Measurements from ENCODE around the gene PPP6R2. TPM values are rescaled to one million over a fixed set of nuclear protein-coding genes. Genes with fewer than 3 reads are reported as not detected.

The PPP6R2 gene
- total RNA-seq, 1 donor from 2014 or later, result 87.9 TPM

DNA sequence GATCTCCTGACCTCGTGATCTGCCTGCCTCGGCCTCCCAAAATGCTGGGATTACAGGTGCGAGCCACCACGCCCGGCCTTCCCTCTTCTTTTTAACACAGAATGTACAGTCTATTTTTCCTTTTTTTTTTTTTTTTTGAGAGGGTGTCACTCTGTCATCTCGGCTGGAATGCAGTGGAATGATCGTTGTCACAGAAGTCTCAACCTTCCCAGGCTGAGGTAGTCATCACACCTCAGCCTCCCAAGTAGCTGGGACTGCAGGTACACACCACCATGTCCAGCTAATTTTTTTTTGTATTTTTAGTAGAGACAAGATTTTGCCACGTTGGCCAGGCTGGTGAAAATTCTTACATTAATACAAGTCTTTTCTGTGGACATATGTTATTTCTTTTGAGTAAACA is 13.1 kb downstream of the PPP6R2 start:
- H3K36me3 Mint-ChIP-seq (ENCODE audit: insufficient read depth), result peaks cover 9% of the 10 kb centered on the region
- DNase-seq (ENCODE audit: low spot score, unreplicated experiment), result no peak
- no peaks in the 10 kb centered on the region for H3K9me3 Mint-ChIP-seq (ENCODE audit: low read depth)
- H3K27me3 Mint-ChIP-seq, result no peaks in the 10 kb centered on the region
- H3K4me3 Mint-ChIP-seq (ENCODE audit: low read depth), result no peak overlapping the region
- no peak overlapping the region for H3K27ac Mint-ChIP-seq
- TF ChIP-seq, protein P1, sequence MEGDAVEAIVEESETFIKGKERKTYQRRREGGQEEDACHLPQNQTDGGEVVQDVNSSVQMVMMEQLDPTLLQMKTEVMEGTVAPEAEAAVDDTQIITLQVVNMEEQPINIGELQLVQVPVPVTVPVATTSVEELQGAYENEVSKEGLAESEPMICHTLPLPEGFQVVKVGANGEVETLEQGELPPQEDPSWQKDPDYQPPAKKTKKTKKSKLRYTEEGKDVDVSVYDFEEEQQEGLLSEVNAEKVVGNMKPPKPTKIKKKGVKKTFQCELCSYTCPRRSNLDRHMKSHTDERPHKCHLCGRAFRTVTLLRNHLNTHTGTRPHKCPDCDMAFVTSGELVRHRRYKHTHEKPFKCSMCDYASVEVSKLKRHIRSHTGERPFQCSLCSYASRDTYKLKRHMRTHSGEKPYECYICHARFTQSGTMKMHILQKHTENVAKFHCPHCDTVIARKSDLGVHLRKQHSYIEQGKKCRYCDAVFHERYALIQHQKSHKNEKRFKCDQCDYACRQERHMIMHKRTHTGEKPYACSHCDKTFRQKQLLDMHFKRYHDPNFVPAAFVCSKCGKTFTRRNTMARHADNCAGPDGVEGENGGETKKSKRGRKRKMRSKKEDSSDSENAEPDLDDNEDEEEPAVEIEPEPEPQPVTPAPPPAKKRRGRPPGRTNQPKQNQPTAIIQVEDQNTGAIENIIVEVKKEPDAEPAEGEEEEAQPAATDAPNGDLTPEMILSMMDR (IDR thresholded peaks at IDR 0.05; ENCODE audit: unreplicated experiment), result no peak
- H3K4me1 Mint-ChIP-seq (ENCODE audit: low read depth), result no peaks in the 10 kb centered on the region

DNA sequence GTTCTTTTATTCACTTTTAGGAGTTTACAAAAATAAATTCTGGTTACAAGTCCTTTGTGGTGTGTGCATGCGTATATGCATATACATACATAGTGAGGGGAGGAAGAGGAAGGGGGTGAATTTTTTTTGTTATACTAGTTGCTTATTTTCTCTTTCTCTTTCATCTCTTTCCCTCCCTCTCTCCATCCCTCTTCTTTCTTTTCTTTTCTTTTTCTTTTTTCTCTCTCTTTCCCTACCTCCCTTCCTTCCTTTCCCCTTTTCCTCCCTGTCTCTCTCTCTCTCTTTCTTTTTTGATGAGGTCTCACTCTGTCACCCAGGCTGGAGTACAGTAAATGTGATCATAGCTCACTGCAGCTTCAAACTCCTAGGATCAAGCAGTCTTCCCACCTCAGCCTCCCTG is 14.1 kb downstream of the PPP6R2 start:
- H3K4me3 Mint-ChIP-seq (ENCODE audit: low read depth), result no peak overlapping the region
- H3K9me3 Mint-ChIP-seq (ENCODE audit: low read depth), result no peaks in the 10 kb centered on the region
- DNase-seq (ENCODE audit: low spot score, unreplicated experiment), result no peak
- H3K27ac Mint-ChIP-seq, result peak overlapping the region; percentile 71
- TF ChIP-seq, protein P1 (IDR thresholded peaks at IDR 0.05; ENCODE audit: unreplicated experiment), result no peak
- H3K36me3 Mint-ChIP-seq (ENCODE audit: insufficient read depth), result peaks cover 9% of the 10 kb centered on the region
- no peaks in the 10 kb centered on the region for H3K27me3 Mint-ChIP-seq
- peaks cover 2% of the 10 kb centered on the region for H3K4me1 Mint-ChIP-seq (ENCODE audit: low read depth)

DNA sequence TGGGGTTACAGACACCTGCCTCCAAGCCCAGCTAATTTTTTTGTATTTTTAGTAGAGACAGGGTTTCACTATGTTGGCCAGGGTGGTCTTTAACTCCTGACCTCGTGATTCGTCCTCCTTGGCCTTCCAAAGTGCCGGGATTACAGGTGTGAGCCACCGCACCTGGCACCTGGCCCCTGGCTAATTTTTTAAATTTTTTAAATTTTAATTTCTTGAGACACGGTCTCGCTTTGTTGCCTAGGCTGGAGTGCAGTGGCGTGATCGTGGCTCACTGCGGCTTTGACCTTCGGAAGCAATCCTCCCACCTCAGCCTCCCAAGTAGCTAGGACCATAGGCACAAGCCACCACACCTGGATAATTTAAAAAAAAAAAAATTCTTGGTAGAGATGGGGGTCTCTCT is 14.6 kb downstream of the PPP6R2 start:
- Mint-ChIP-seq H3K4me1 (ENCODE audit: low read depth) (peaks cover 2% of the 10 kb centered on the region), H3K27me3 (no peaks in the 10 kb centered on the region), H3K4me3 (ENCODE audit: low read depth) (no peak overlapping the region), H3K27ac (no peak overlapping the region), H3K36me3 (ENCODE audit: insufficient read depth) (peaks cover 9% of the 10 kb centered on the region), H3K9me3 (ENCODE audit: low read depth) (no peaks in the 10 kb centered on the region)
- no peak for DNase-seq (ENCODE audit: low spot score, unreplicated experiment)
- TF ChIP-seq, protein P1 (IDR thresholded peaks at IDR 0.05; ENCODE audit: unreplicated experiment), result no peak

DNA sequence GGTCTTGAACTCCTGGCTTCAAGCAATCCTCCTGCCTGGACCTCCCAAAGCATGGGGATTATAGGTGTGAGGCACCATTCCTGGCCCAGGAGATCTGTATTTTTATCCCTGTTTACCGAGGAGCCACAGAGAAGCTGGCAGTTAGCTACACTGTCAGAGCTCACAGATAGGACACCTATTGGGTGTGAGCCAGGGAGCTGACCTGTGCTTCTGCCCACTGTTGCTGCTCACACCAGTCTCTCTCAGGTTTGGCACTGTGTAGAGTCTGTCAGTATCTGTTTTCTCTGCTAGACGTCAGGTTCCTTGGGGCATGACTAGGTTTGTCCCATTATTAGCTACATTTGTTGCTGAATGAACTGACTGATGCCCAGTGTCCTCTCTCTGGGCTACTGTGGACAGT is 17.5 kb downstream of the PPP6R2 start:
- Mint-ChIP-seq H3K4me1 (ENCODE audit: low read depth) (peaks cover 4% of the 10 kb centered on the region), H3K27me3 (no peaks in the 10 kb centered on the region), H3K4me3 (ENCODE audit: low read depth) (no peak overlapping the region), H3K9me3 (ENCODE audit: low read depth) (no peaks in the 10 kb centered on the region), H3K27ac (no peak overlapping the region), H3K36me3 (ENCODE audit: insufficient read depth) (peaks cover 13% of the 10 kb centered on the region)
- DNase-seq (ENCODE audit: low spot score, unreplicated experiment), result no peak
- TF ChIP-seq, protein P1 (IDR thresholded peaks at IDR 0.05; ENCODE audit: unreplicated experiment), result no peak

DNA sequence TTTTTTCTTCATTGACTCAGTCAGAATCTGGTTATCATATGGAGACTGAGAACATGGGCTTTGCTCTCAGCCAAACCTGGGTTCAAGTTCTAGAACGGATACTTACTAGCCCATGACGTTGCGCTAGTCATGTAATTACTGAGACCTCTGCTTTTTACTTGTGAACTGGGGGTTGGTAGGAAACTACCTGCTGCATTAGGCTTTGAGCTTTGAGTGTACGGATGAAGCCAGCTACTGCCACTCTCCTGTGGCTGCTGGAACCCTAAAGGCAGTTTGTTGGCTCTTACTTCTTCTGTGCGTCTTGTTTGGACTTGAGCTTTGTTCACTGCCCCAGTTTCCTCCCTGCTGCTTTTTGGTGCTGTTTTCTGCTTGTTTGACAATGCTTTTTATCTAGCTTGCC is 18.1 kb downstream of the PPP6R2 start:
- H3K4me3 Mint-ChIP-seq (ENCODE audit: low read depth), result no peak overlapping the region
- H3K4me1 Mint-ChIP-seq (ENCODE audit: low read depth), result peaks cover 6% of the 10 kb centered on the region
- H3K27ac Mint-ChIP-seq, result no peak overlapping the region
- peaks cover 14% of the 10 kb centered on the region for H3K36me3 Mint-ChIP-seq (ENCODE audit: insufficient read depth)
- H3K9me3 Mint-ChIP-seq (ENCODE audit: low read depth), result no peaks in the 10 kb centered on the region
- no peak for DNase-seq (ENCODE audit: low spot score, unreplicated experiment)
- TF ChIP-seq, protein P1 (IDR thresholded peaks at IDR 0.05; ENCODE audit: unreplicated experiment), result no peak
- no peaks in the 10 kb centered on the region for H3K27me3 Mint-ChIP-seq
